Astrocyte (in vitro differentiated cells and primary cell): ENCODE data around the gene TCTA. TPM values are rescaled to one million over a fixed set of nuclear protein-coding genes. Genes with fewer than 3 reads are reported as not detected.
A peak's percentile ranks its signal among the peaks of the same experiment; 100 is the strongest.

Source experiments
- DNase-seq: peaks from one replicate; pipeline ENCODE4 v3.0.0-alpha.2; 2010; ENCODE audit warnings: low read depth
- FAIRE-seq: peaks from 2 replicates; lab custom pipeline; 2011; peaks lifted over from hg19 to GRCh38; lab: Jason Lieb, UNC
- H2AFZ ChIP-seq: 2 replicates; pipeline ENCODE4 v1.6.0; 2012; ENCODE audit warnings: low read depth, low read length, inconsistent platforms
- H3K27ac ChIP-seq: 2 replicates; pipeline ENCODE4 v1.5.1; 2011; ENCODE audit warnings: low read depth, low read length, inconsistent platforms
- H3K27me3 ChIP-seq: 2 replicates; pipeline ENCODE4 v1.6.0; 2011; ENCODE audit warnings: low read length, inconsistent platforms; ENCODE audit not compliant: insufficient read depth
- H3K36me3 ChIP-seq: 2 replicates; pipeline ENCODE4 v1.5.1; 2011; ENCODE audit warnings: low read length, inconsistent platforms; ENCODE audit not compliant: insufficient read depth
- H3K4me1 ChIP-seq: 2 replicates; pipeline ENCODE4 v1.5.1; 2011; ENCODE audit warnings: low read length, inconsistent platforms; ENCODE audit not compliant: insufficient read depth
- H3K4me2 ChIP-seq: 2 replicates; pipeline ENCODE4 v1.6.0; 2012; ENCODE audit warnings: low read length, inconsistent platforms
- H3K4me3 ChIP-seq: 2 replicates; pipeline ENCODE4 v1.5.1; 2011; ENCODE audit warnings: low read depth, mild to moderate bottlenecking, low read length, inconsistent platforms; ENCODE audit not compliant: insufficient read depth
- H3K79me2 ChIP-seq: 2 replicates; pipeline ENCODE4 v1.6.0; 2012; ENCODE audit warnings: mild to moderate bottlenecking, low read length, inconsistent platforms; ENCODE audit not compliant: insufficient read depth
- H3K9ac ChIP-seq: 2 replicates; pipeline ENCODE4 v1.6.0; 2012; ENCODE audit warnings: mild to moderate bottlenecking, low read length, inconsistent platforms
- H3K9me3 ChIP-seq: 2 replicates; pipeline ENCODE4 v1.5.1; 2012; ENCODE audit warnings: low read depth, mild to moderate bottlenecking, low read length, inconsistent platforms; ENCODE audit not compliant: insufficient read depth
- H4K20me1 ChIP-seq: 2 replicates; pipeline ENCODE4 v1.6.0; 2012; ENCODE audit warnings: low read length, inconsistent platforms; ENCODE audit not compliant: insufficient read depth
- H3K27ac Mint-ChIP-seq: one replicate; pipeline ENCODE4 v1.8.0; 2021; ENCODE audit warnings: mild to moderate bottlenecking, mixed read lengths; ENCODE audit not compliant: unreplicated experiment
- H3K27me3 Mint-ChIP-seq: one replicate; pipeline ENCODE4 v1.8.0; 2021; ENCODE audit warnings: low read depth, mixed read lengths; ENCODE audit not compliant: unreplicated experiment
- H3K36me3 Mint-ChIP-seq: one replicate; pipeline ENCODE4 v1.8.0; 2021; ENCODE audit warnings: low read depth, mixed read lengths; ENCODE audit not compliant: unreplicated experiment
- H3K4me1 Mint-ChIP-seq: one replicate; pipeline ENCODE4 v1.8.0; 2021; ENCODE audit warnings: low read depth, mixed read lengths; ENCODE audit not compliant: unreplicated experiment
- H3K4me3 Mint-ChIP-seq: one replicate; pipeline ENCODE4 v1.8.0; 2021; ENCODE audit warnings: mild to moderate bottlenecking, moderate library complexity, mixed read lengths; ENCODE audit not compliant: unreplicated experiment
- H3K9me3 Mint-ChIP-seq: one replicate; pipeline ENCODE4 v1.8.0; 2021; ENCODE audit warnings: mild to moderate bottlenecking, mixed read lengths; ENCODE audit not compliant: unreplicated experiment
- EZH2 ChIP-seq: IDR thresholded peaks from 2 replicates; pipeline ENCODE4 v1.6.1; 2012; ENCODE audit warnings: mild to moderate bottlenecking, low read length, inconsistent platforms; ENCODE audit not compliant: insufficient read depth
- total RNA-seq: library from RNA; stranded (reverse); gene quantifications from 2 replicates; pipeline ENCODE4 v1.2.1, GENCODE V29; 2021
- TF ChIP-seq, protein P1 (sequence below): IDR thresholded peaks from 2 replicates; pipeline ENCODE4 v1.5.1; 2011; ENCODE audit warnings: low read depth, mild to moderate bottlenecking, inconsistent platforms, low read length, moderate library complexity; ENCODE audit not compliant: insufficient read depth

Gene TCTA
- total RNA-seq, 1 donor from 2014 or later, result 15.3 TPM

DNA sequence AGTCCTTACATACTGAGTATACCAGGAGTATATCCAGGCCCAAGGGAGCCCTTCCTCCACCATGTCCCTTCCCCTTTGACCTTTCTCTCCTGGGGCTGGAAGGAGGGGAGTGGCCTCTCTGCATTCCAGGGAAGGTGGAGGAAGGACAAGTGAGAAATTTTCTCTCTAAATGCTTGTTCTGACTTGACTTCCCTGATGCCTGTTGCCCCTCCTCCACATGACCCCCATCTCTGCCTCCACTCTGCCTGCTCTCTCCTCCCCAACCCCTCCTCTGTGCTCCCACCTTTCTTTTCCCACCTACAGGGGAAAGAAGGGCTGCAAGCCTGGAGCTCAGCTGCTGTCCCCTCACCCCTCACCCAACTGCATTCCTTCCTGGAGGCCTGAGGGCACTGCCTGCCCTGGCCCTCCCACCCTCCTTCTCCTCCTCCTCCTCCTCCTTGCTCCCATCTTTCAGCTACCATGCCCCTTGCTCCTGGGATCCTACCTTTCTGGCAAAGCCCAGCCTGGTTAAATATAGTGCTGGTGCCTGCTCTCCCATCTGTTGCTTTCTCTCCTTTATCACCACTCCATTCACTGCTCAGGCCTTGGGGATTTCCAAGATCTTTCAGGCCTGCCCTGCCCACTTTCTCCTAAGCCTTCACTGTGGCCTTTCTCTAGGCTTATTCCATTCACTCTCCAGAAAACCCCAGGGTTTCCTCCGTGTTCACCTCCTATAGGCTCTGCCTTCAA, 49.4 kb downstream of the TCTA start:
- no peak for DNase-seq
- H3K4me2 ChIP-seq, result peak overlapping the region; percentile 23
- H3K4me3 Mint-ChIP-seq, result peak overlapping the region; percentile 74

DNA sequence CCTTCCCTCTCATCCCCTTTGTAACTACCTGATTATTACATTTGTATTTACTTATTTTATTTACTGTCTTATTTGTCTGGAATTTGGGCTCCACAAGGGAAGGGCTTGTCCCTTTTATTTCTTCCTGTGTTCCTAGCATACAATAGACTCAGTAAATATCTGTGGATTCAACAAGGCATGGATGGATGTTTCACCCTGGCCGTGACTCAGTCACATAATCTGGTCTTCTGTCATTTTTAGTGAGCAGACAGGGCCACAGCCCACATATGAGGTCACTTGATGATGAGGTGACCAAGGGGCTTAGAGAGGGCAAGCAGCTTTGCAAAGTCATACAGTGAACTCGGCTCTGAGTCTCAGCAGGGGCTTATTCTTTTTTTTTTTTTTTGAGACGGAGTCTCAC, 50.0 kb downstream of the TCTA start:
- Histone ChIP-seq H2AFZ (peak overlapping the region; percentile 37), H3K9ac (peak overlapping the region; percentile 6), H3K27ac (peak overlapping the region; percentile 13), H3K4me3 (no peak overlapping the region), H3K9me3 (no peaks in the 10 kb centered on the region), H3K4me1 (peaks cover 13% of the 10 kb centered on the region), H4K20me1 (no peaks in the 10 kb centered on the region), H3K79me2 (no peaks in the 10 kb centered on the region), H3K36me3 (no peaks in the 10 kb centered on the region), H3K4me2 (peak overlapping the region; percentile 23), H3K27me3 (no peaks in the 10 kb centered on the region)
- Mint-ChIP-seq H3K36me3 (no peaks in the 10 kb centered on the region), H3K27me3 (no peaks in the 10 kb centered on the region), H3K9me3 (no peaks in the 10 kb centered on the region), H3K4me1 (peaks cover 20% of the 10 kb centered on the region), H3K27ac (peak overlapping the region; percentile 96), H3K4me3 (peak overlapping the region; percentile 5)
- peak; percentile 62 for DNase-seq
- no peak for FAIRE-seq
- TF ChIP-seq EZH2, result no peak
- TF ChIP-seq, protein P1, sequence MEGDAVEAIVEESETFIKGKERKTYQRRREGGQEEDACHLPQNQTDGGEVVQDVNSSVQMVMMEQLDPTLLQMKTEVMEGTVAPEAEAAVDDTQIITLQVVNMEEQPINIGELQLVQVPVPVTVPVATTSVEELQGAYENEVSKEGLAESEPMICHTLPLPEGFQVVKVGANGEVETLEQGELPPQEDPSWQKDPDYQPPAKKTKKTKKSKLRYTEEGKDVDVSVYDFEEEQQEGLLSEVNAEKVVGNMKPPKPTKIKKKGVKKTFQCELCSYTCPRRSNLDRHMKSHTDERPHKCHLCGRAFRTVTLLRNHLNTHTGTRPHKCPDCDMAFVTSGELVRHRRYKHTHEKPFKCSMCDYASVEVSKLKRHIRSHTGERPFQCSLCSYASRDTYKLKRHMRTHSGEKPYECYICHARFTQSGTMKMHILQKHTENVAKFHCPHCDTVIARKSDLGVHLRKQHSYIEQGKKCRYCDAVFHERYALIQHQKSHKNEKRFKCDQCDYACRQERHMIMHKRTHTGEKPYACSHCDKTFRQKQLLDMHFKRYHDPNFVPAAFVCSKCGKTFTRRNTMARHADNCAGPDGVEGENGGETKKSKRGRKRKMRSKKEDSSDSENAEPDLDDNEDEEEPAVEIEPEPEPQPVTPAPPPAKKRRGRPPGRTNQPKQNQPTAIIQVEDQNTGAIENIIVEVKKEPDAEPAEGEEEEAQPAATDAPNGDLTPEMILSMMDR, result no peak

More for the DNA sequence above, 49.4 kb downstream of the TCTA start:
- no peak for FAIRE-seq
- H3K27ac ChIP-seq, result peak overlapping the region; percentile 13
- H2AFZ ChIP-seq, result peak overlapping the region; percentile 37
- H3K9me3 ChIP-seq, result no peaks in the 10 kb centered on the region
- no peaks in the 10 kb centered on the region for H3K27me3 ChIP-seq
- TF ChIP-seq, protein P1, result no peak
- TF ChIP-seq EZH2, result no peak
- H3K79me2 ChIP-seq, result no peaks in the 10 kb centered on the region
- peak overlapping the region; percentile 96 for H3K27ac Mint-ChIP-seq
- no peaks in the 10 kb centered on the region for H3K27me3 Mint-ChIP-seq
- H3K36me3 Mint-ChIP-seq, result no peaks in the 10 kb centered on the region
- no peaks in the 10 kb centered on the region for H3K9me3 Mint-ChIP-seq
- H3K4me1 ChIP-seq, result peaks cover 13% of the 10 kb centered on the region
- H4K20me1 ChIP-seq, result no peaks in the 10 kb centered on the region
- no peak overlapping the region for H3K4me3 ChIP-seq
- H3K36me3 ChIP-seq, result no peaks in the 10 kb centered on the region
- H3K4me1 Mint-ChIP-seq, result peaks cover 20% of the 10 kb centered on the region
- peak overlapping the region; percentile 6 for H3K9ac ChIP-seq
